Subcutaneous adipose tissue (tissue), 4 donors: ENCODE measurements around the gene KLF7. TPM values are rescaled to one million over a fixed set of nuclear protein-coding genes. Genes with fewer than 3 reads are reported as not detected.

Source experiments
- CTCF ChIP-seq: fragments of 450-650 bp; IDR thresholded peaks from one replicate; pipeline ENCODE4 v1.5.1; 2016; ENCODE audit warnings: low read depth, mild to moderate bottlenecking, control low read depth, antibody characterized with exemption, moderate library complexity
- total RNA-seq, 4 donors: library from RNA; depleted of rRNA; stranded (reverse); fragments of >200 nt; gene quantifications; one replicate each; pipeline ENCODE4 v1.1.0, GENCODE V29; 2016

KLF7 gene
- total RNA-seq, 4 donors from 2014 or later = 25.7 to 34.1 (median 28.7) TPM

- no peak for TF ChIP-seq CTCF
These were observed 35.7 kb upstream of the KLF7 start for GRCh38 chr2:207201416-207201815.

- no peak for TF ChIP-seq CTCF
These were observed 34.4 kb upstream of the KLF7 start for GRCh38 chr2:207200136-207200535.

GRCh38 chr2:207194028-207194427, 28.3 kb upstream of the KLF7 start:
- TF ChIP-seq CTCF = no peak

GRCh38 chr2:207188626-207189419, 23.1 kb upstream of the KLF7 start:
- no peak for TF ChIP-seq CTCF

GRCh38 chr2:207185372-207185771, 19.6 kb upstream of the KLF7 start:
- TF ChIP-seq CTCF = no peak

GRCh38 chr2:207184768-207185167, 19.0 kb upstream of the KLF7 start:
- no peak for TF ChIP-seq CTCF

- no peak for TF ChIP-seq CTCF
These were observed 18.6 kb upstream of the KLF7 start for GRCh38 chr2:207184348-207184747.
